Nephron (organoid): Measurements from ENCODE around the gene RGSL1.

Experiments used
- H3K27ac Mint-ChIP-seq, 3 experiments: 2 replicates each; pipeline ENCODE4 v1.8.0; 2020; ENCODE audit warnings: mixed read lengths in 3 of 3, mild to moderate bottlenecking in 2 of 3, moderate library complexity in 1 of 3
- H3K27me3 Mint-ChIP-seq: 2 replicates; pipeline ENCODE4 v1.8.0; 2021; ENCODE audit warnings: low read depth, mild to moderate bottlenecking, moderate library complexity, mixed read lengths
- H3K36me3 Mint-ChIP-seq: 2 replicates; pipeline ENCODE4 v1.8.0; 2020; ENCODE audit warnings: low read depth, mixed read lengths
- H3K4me1 Mint-ChIP-seq: 2 replicates; pipeline ENCODE4 v1.8.0; 2020; ENCODE audit warnings: mixed read lengths
- H3K4me3 Mint-ChIP-seq, 3 experiments: 2 replicates each; pipeline ENCODE4 v1.8.0; 2020; ENCODE audit warnings: mild to moderate bottlenecking in 3 of 3, mixed read lengths in 3 of 3, moderate library complexity in 2 of 3
- H3K9me3 Mint-ChIP-seq: 2 replicates; pipeline ENCODE4 v1.8.0; 2020; ENCODE audit warnings: mixed read lengths
- CTCF ChIP-seq, 3 experiments: fragments of 200-600 bp; sonication (generic); IDR thresholded peaks; one replicate each; pipeline ENCODE4 v1.5.0; 2021; ENCODE audit warnings: antibody characterized with exemption in 3 of 3; ENCODE audit not compliant: unreplicated experiment in 3 of 3

The RGSL1 gene

DNA sequence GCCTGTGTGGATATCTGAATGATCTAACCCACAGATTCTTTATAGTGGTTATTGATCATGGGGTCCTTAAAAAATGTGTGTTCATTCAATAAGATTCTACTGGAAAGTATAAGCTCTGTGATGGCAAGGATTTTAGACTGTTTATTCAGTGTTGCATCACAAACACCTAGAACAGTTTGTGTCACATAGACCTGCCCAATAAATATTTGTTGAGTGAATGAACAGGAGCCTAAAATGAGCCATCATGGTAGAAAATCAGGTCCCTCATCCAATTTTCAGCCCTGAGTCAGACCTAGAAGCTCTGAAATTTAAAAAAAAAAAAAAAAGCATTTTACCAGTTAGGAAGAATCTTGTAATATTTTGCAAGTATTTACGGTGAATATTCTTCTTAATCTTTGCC is 2.3 kb upstream of the RGSL1 start:
- Mint-ChIP-seq H3K4me3 (no peak overlapping the region), H3K36me3 (no peaks in the 10 kb centered on the region), H3K9me3 (peaks cover under 1% of the 10 kb centered on the region), H3K27me3 (peaks cover 3% of the 10 kb centered on the region), H3K4me1 (no peaks in the 10 kb centered on the region), H3K27ac (no peak overlapping the region)
- TF ChIP-seq CTCF (IDR thresholded peaks at IDR 0.05; ENCODE audit: unreplicated experiment in 3 of 3) = no peak

DNA sequence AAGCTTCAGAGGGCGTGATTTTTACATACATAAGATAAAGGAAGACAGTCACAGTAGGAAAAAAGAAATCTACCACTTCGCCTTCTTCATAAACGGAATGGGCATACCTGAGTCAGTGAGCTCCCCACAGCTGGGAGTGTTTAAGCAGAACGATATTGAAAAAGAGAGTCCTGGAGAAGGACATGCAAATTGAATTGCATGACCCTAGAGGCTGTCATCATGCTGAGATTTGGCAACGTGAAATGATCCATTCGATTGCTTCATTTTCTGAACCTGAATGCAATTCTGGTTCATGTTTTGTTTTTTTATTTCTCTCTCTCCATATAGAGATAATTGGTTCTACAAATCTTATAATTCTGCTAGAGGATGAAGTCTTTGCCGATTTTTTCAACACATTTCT is 3.7 kb downstream of the RGSL1 start:
- peaks cover 3% of the 10 kb centered on the region for H3K27me3 Mint-ChIP-seq

GRCh38 chr1:182457844-182458243 is 7.9 kb downstream of the RGSL1 start:
- TF ChIP-seq CTCF (IDR thresholded peaks at IDR 0.05; ENCODE audit: unreplicated experiment in 3 of 3) = no peak
- Mint-ChIP-seq H3K27me3 (no peaks in the 10 kb centered on the region), H3K36me3 (no peaks in the 10 kb centered on the region)

More for the DNA sequence above, 3.7 kb downstream of the RGSL1 start:
- TF ChIP-seq CTCF (IDR thresholded peaks at IDR 0.05; ENCODE audit: unreplicated experiment in 3 of 3) = no peak
- Mint-ChIP-seq H3K36me3 (no peaks in the 10 kb centered on the region), H3K4me3 (no peak overlapping the region), H3K9me3 (no peaks in the 10 kb centered on the region), H3K27ac (no peak overlapping the region), H3K4me1 (no peaks in the 10 kb centered on the region)

DNA sequence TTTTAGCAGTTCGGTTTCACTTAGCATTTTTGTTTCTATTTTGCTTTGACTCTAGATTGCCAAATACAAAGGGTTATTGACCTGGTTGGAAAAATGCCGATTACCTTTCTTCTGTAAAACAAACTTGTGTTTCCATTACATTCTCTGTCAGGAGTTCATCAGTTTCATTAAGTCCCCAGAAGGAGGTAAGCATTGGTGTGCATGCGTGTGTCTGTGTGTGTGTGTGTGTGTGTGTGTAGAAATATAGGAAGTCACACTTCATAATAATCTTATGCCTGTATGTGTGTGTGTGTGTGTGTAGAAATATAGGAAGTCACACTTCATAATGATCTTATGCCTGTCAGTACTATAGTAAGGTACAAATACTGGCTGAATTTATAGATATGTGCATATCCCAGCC is 10.0 kb downstream of the RGSL1 start:
- H3K36me3 Mint-ChIP-seq = no peaks in the 10 kb centered on the region
- H3K9me3 Mint-ChIP-seq = peaks cover 16% of the 10 kb centered on the region
- H3K4me1 Mint-ChIP-seq = no peaks in the 10 kb centered on the region
- H3K27ac Mint-ChIP-seq = no peak overlapping the region
- H3K27me3 Mint-ChIP-seq = no peaks in the 10 kb centered on the region
- TF ChIP-seq CTCF (IDR thresholded peaks at IDR 0.05; ENCODE audit: unreplicated experiment in 3 of 3) = no peak
- no peak overlapping the region for H3K4me3 Mint-ChIP-seq

More at GRCh38 chr1:182457844-182458243, 7.9 kb downstream of the RGSL1 start:
- no peak overlapping the region for H3K4me3 Mint-ChIP-seq
- H3K9me3 Mint-ChIP-seq = peaks cover 11% of the 10 kb centered on the region
- H3K27ac Mint-ChIP-seq = no peak overlapping the region
- H3K4me1 Mint-ChIP-seq = no peaks in the 10 kb centered on the region

DNA sequence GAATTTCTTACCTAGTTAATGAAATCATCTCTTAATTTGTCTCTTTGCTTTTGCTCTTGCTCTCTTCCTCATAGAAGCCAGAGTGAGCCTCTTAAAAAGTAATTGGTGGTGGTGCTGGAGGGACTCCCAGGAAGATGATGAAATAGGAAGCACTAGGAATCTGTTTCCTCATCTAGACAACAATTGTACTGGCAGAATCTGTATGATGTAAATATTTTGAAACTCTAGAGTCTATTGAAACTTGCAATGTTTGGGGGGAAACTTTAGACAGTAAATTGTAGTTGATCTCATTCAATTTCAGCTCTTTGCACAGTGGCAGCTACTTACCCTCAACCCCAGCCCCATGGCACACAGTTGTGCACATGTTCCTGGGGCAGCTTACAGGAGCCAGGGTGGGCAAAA is 10.6 kb downstream of the RGSL1 start:
- Mint-ChIP-seq H3K27ac (no peak overlapping the region), H3K27me3 (no peaks in the 10 kb centered on the region), H3K4me3 (no peak overlapping the region), H3K4me1 (no peaks in the 10 kb centered on the region), H3K36me3 (no peaks in the 10 kb centered on the region), H3K9me3 (peaks cover 16% of the 10 kb centered on the region)
- TF ChIP-seq CTCF (IDR thresholded peaks at IDR 0.05; ENCODE audit: unreplicated experiment in 3 of 3) = no peak

DNA sequence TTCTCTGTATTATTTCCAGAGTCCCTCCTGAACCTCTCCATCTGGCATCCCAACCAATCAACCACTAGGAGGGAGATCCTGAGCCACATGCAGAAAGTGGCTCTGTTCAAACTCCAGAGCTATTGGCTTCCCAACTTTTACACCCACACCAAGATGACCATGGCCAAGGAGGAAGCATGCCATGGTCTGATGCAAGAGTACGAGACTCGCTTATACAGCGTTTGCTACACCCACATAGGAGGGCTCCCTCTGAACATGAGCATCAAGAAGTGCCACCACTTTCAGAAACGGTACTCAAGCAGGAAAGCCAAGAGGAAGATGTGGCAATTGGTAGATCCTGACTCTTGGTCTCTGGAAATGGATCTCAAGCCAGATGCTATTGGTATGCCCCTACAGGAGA is 23.6 kb downstream of the RGSL1 start:
- H3K36me3 Mint-ChIP-seq = no peaks in the 10 kb centered on the region
- no peak overlapping the region for H3K4me3 Mint-ChIP-seq
- H3K27me3 Mint-ChIP-seq = no peaks in the 10 kb centered on the region
- TF ChIP-seq CTCF (IDR thresholded peaks at IDR 0.05; ENCODE audit: unreplicated experiment in 3 of 3) = no peak
- no peaks in the 10 kb centered on the region for H3K4me1 Mint-ChIP-seq
- peaks cover 19% of the 10 kb centered on the region for H3K9me3 Mint-ChIP-seq
- no peak overlapping the region for H3K27ac Mint-ChIP-seq
